GM12892 (cell line): Measurements from ENCODE around the gene PSMA7.

ENCODE experiments used
- POLR2A ChIP-seq: IDR thresholded peaks from 2 replicates; pipeline ENCODE4 v1.6.1; 2011; ENCODE audit warnings: low read depth, low read length, control low read depth
- POLR2AphosphoS5 ChIP-seq: IDR thresholded peaks from 2 replicates; pipeline ENCODE4 v1.6.1; 2011; ENCODE audit warnings: low read depth, low read length, control low read depth

GRCh38 chr20:62190639-62191411 is 47.6 kb upstream of the PSMA7 start:
- no peak for TF ChIP-seq POLR2AphosphoS5
- TF ChIP-seq POLR2A, result no peak
